Gastroesophageal sphincter (tissue), 3 donors: ENCODE results near the gene PDE1C.

Experiments used
- POLR2AphosphoS5 ChIP-seq: sonication (generic); formaldehyde crosslinking; IDR thresholded peaks from one replicate; pipeline ENCODE4 v1.6.1; 2017; ENCODE audit warnings: antibody characterized with exemption
- TF ChIP-seq, protein P1 (sequence below), 4 experiments: fragments of 200-600 bp in 2 of 4; fragments of 450-650 bp in 2 of 4; sonication (generic) in 1 of 4; IDR thresholded peaks; one replicate each; pipeline ENCODE4 v1.5.1; 2017 to 2019; ENCODE audit warnings: antibody characterized with exemption in 4 of 4, mild to moderate bottlenecking in 2 of 4, moderate library complexity in 2 of 4

- TF ChIP-seq, protein P1, sequence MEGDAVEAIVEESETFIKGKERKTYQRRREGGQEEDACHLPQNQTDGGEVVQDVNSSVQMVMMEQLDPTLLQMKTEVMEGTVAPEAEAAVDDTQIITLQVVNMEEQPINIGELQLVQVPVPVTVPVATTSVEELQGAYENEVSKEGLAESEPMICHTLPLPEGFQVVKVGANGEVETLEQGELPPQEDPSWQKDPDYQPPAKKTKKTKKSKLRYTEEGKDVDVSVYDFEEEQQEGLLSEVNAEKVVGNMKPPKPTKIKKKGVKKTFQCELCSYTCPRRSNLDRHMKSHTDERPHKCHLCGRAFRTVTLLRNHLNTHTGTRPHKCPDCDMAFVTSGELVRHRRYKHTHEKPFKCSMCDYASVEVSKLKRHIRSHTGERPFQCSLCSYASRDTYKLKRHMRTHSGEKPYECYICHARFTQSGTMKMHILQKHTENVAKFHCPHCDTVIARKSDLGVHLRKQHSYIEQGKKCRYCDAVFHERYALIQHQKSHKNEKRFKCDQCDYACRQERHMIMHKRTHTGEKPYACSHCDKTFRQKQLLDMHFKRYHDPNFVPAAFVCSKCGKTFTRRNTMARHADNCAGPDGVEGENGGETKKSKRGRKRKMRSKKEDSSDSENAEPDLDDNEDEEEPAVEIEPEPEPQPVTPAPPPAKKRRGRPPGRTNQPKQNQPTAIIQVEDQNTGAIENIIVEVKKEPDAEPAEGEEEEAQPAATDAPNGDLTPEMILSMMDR (IDR thresholded peaks at IDR 0.05), result no peak
- TF ChIP-seq POLR2AphosphoS5, result no peak
These were observed 153.0 kb downstream of the PDE1C start for GRCh38 chr7:31917256-31917655.
